Mesothelial cell of epicardium (in vitro differentiated cells): Measurements from ENCODE around the gene DMD. TPM values are rescaled to one million over a fixed set of nuclear protein-coding genes. Genes with fewer than 3 reads are reported as not detected.

Experiments
- DNase-seq, 2 experiments: peaks; one replicate each; pipeline ENCODE4 v3.0.0; 2021; ENCODE audit warnings: low spot score in 2 of 2; ENCODE audit not compliant: unreplicated experiment in 2 of 2
- H3K27ac Mint-ChIP-seq: 2 replicates; pipeline ENCODE4 v1.8.0; 2021; ENCODE audit warnings: mixed read lengths
- H3K27me3 Mint-ChIP-seq: 2 replicates; pipeline ENCODE4 v1.8.0; 2021; ENCODE audit warnings: low read depth, mixed read lengths
- H3K36me3 Mint-ChIP-seq: 2 replicates; pipeline ENCODE4 v1.8.0; 2021; ENCODE audit warnings: mixed read lengths
- H3K4me1 Mint-ChIP-seq: 2 replicates; pipeline ENCODE4 v1.8.0; 2021; ENCODE audit warnings: mixed read lengths
- H3K4me3 Mint-ChIP-seq: 2 replicates; pipeline ENCODE4 v1.8.0; 2021; ENCODE audit warnings: mild to moderate bottlenecking, moderate library complexity, mixed read lengths
- H3K9me3 Mint-ChIP-seq: 2 replicates; pipeline ENCODE4 v1.8.0; 2021; ENCODE audit warnings: mixed read lengths
- total RNA-seq: library from RNA; stranded (reverse); gene quantifications from 3 replicates; pipeline ENCODE4 v1.2.1, GENCODE V29; 2021
- TF ChIP-seq, protein P1 (sequence below): fragments of 200-600 bp; sonication (generic); IDR thresholded peaks from one replicate; pipeline ENCODE4 v1.5.0; 2021; ENCODE audit warnings: antibody characterized with exemption; ENCODE audit not compliant: unreplicated experiment

Gene DMD
- total RNA-seq, 1 donor from 2014 or later: 79.4 TPM

DNA sequence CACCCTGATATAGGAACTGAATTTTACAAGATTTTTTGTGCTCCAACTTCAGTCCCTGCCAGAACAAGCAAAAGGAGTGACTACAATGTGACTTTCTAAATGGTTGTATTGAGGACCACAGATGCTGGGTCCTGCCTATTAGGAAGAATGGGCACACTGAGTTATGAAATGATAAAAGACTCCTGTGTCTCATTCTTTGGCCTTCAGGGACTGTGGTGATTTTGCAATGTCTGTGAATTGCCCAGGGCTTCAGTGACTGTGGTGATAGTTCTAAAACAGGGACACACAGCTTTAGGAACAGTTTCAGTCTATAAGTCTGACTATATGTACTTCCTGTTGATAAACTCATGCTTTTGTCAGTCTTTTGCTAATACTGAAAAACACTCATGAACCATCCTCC, 210.2 kb downstream of the DMD start:
- H3K27me3 Mint-ChIP-seq: no peaks in the 10 kb centered on the region
- TF ChIP-seq, protein P1, sequence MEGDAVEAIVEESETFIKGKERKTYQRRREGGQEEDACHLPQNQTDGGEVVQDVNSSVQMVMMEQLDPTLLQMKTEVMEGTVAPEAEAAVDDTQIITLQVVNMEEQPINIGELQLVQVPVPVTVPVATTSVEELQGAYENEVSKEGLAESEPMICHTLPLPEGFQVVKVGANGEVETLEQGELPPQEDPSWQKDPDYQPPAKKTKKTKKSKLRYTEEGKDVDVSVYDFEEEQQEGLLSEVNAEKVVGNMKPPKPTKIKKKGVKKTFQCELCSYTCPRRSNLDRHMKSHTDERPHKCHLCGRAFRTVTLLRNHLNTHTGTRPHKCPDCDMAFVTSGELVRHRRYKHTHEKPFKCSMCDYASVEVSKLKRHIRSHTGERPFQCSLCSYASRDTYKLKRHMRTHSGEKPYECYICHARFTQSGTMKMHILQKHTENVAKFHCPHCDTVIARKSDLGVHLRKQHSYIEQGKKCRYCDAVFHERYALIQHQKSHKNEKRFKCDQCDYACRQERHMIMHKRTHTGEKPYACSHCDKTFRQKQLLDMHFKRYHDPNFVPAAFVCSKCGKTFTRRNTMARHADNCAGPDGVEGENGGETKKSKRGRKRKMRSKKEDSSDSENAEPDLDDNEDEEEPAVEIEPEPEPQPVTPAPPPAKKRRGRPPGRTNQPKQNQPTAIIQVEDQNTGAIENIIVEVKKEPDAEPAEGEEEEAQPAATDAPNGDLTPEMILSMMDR: no peak
- H3K9me3 Mint-ChIP-seq: peaks cover 5% of the 10 kb centered on the region
- no peak overlapping the region for H3K4me3 Mint-ChIP-seq
- H3K36me3 Mint-ChIP-seq: no peaks in the 10 kb centered on the region
- no peak overlapping the region for H3K27ac Mint-ChIP-seq
- no peak for DNase-seq
- no peaks in the 10 kb centered on the region for H3K4me1 Mint-ChIP-seq

DNA sequence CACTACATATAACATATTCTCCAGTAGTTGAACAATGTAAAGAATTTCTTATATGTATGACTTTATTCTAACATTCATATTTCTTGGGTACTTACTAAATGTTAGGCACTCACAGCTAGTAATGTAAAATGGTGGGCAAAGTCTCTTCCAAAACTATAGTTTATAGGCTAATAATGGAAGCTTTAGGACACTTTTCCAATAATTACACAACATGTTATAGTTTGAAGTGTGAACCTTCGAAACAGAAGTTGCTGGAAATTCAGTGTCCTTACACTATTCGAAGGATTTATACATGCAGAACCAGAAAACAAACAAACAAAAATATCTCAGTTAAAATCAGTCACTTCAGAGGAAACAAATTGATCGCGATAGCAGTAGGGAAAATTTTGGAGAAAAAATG, 212.6 kb downstream of the DMD start:
- DNase-seq: no peak
- Mint-ChIP-seq H3K9me3 (peaks cover 5% of the 10 kb centered on the region), H3K4me3 (no peak overlapping the region), H3K36me3 (no peaks in the 10 kb centered on the region), H3K4me1 (peaks cover 2% of the 10 kb centered on the region), H3K27ac (no peak overlapping the region), H3K27me3 (no peaks in the 10 kb centered on the region)
- TF ChIP-seq, protein P1: no peak

DNA sequence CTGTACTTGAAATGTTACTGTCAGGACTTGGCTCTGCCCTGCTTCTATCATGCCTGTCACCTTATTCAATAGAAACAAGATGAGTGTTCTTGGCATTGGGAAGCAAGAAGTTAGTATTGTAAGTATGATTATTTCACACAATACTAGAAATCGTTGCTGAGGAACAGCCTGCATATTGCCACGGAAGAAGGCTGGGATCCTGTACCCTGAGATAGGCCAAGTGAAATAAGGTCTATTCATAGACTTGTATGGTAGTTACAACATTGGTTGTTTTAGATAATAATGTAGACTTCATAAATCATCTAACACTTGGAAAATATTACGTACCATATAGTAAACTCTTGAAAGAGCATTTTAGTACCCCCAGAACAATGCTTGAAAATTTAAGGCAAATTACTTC, 215.9 kb downstream of the DMD start:
- H3K4me1 Mint-ChIP-seq: peaks cover 2% of the 10 kb centered on the region
- H3K27ac Mint-ChIP-seq: no peak overlapping the region
- H3K9me3 Mint-ChIP-seq: peaks cover 5% of the 10 kb centered on the region
- no peaks in the 10 kb centered on the region for H3K27me3 Mint-ChIP-seq
- H3K36me3 Mint-ChIP-seq: no peaks in the 10 kb centered on the region
- H3K4me3 Mint-ChIP-seq: no peak overlapping the region
- no peak for DNase-seq
- TF ChIP-seq, protein P1: no peak

DNA sequence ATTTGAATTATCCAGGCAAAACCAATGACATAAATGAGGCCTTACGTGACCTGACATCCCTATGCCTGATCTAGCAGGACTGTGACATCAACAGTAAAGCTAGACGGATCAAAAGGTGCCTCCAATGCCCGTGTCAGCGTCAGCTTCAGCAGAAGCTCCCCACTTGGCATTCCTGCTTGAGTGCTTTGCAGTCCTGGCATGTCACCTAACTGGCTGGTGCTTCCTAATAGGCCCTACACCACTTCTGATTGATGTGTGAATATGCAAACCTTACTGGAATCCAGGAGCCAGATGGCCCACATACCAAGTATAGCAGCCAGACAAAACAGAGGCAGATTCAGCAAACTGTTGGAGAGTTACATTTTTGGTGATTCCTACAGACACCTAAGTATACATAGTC, 224.2 kb downstream of the DMD start:
- no peak for DNase-seq

DNA sequence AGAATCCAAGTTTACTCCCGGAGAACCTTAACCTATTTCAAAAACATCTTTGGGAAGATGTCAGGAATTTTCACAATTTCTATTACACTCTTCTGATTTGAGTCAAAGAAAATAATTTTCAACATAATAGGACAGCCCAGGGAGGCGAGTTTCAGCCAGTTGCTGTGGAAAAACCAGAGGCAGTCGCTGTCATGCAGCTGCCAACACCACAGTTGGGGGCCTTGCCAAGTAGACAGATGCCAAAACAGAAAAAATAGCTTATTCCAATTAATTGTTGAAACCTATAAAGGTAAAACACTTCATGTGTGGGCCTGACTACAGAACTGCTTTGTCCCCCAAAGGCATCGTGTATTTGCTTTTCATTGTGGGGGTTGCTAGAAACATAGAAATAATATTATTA, 225.8 kb downstream of the DMD start:
- H3K9me3 Mint-ChIP-seq: no peaks in the 10 kb centered on the region
- TF ChIP-seq, protein P1: no peak
- H3K4me3 Mint-ChIP-seq: no peak overlapping the region
- no peak for DNase-seq
- peaks cover 20% of the 10 kb centered on the region for H3K4me1 Mint-ChIP-seq
- no peak overlapping the region for H3K27ac Mint-ChIP-seq
- no peaks in the 10 kb centered on the region for H3K36me3 Mint-ChIP-seq
- H3K27me3 Mint-ChIP-seq: no peaks in the 10 kb centered on the region

More for the DNA sequence above, 224.2 kb downstream of the DMD start:
- Mint-ChIP-seq H3K9me3 (no peaks in the 10 kb centered on the region), H3K4me3 (no peak overlapping the region), H3K27me3 (no peaks in the 10 kb centered on the region), H3K27ac (peak overlapping the region; percentile 32), H3K36me3 (no peaks in the 10 kb centered on the region), H3K4me1 (peaks cover 20% of the 10 kb centered on the region)
- TF ChIP-seq, protein P1: no peak

DNA sequence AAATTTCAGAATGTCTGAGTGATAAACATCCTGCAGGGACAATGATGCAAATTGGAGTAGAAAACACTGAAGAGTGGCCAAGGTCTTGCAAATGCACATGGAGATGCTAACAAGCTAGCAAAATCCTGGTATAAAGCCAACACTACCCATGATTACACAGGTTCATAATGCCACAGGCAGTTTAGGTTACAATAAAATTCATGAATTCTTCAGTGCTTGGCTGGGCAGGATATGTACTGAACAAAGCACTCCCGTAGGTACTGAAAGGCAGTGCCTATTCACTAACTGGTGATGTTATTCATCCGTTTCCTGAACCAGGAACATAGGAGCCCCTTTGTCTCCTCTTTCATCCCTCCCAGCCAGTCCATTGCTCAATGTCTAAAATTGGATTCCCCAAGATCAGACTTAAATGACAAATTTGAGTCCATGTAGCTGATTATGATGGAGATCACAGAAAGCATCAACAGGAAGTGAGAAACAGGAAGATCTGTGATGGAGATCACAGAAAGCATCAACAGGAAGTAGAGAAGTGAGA, 244.5 kb downstream of the DMD start:
- Mint-ChIP-seq H3K27ac (no peak overlapping the region), H3K36me3 (no peaks in the 10 kb centered on the region), H3K27me3 (no peaks in the 10 kb centered on the region), H3K4me1 (peaks cover 2% of the 10 kb centered on the region), H3K4me3 (no peak overlapping the region), H3K9me3 (peaks cover 4% of the 10 kb centered on the region)
- TF ChIP-seq, protein P1: no peak
- DNase-seq: no peak
